Islet precursor cell (in vitro differentiated cells): Measurements from ENCODE around the gene ELAVL4.

Experiments
- DNase-seq: peaks from one replicate; pipeline ENCODE4 v3.0.0-alpha.2; 2018

The ELAVL4 gene

GRCh38 chr1:50108497-50109059 lies at the start of gene ELAVL4:
Gene ELAVL4 (plus strand): TSS chr1:50108920. CDS start chr1:50109190, 270 bp downstream.
- DNase-seq = no peak

GRCh38 chr1:50060279-50060678 lies 48.4 kb upstream of the ELAVL4 start:
- no peak for DNase-seq

GRCh38 chr1:50066806-50067205 lies 41.9 kb upstream of the ELAVL4 start:
- DNase-seq = no peak

- DNase-seq = no peak
Measured at GRCh38 chr1:50074931-50075330, 33.8 kb upstream of the ELAVL4 start.

GRCh38 chr1:50077273-50077672 lies 31.4 kb upstream of the ELAVL4 start:
- no peak for DNase-seq

GRCh38 chr1:50080904-50081586 lies 27.7 kb upstream of the ELAVL4 start:
- DNase-seq = no peak

- DNase-seq = no peak
Measured at GRCh38 chr1:50084389-50084788, 24.3 kb upstream of the ELAVL4 start.

- no peak for DNase-seq
Measured at GRCh38 chr1:50091068-50091467, 17.7 kb upstream of the ELAVL4 start.

GRCh38 chr1:50095716-50096115 lies 13.0 kb upstream of the ELAVL4 start:
- DNase-seq = no peak

GRCh38 chr1:50097021-50097679 lies 11.6 kb upstream of the ELAVL4 start:
- DNase-seq = no peak

- DNase-seq = no peak
Measured at GRCh38 chr1:50097791-50098190, 10.9 kb upstream of the ELAVL4 start.

GRCh38 chr1:50098591-50099021 lies 10.1 kb upstream of the ELAVL4 start:
- no peak for DNase-seq

- no peak for DNase-seq
Measured at GRCh38 chr1:50099654-50100053, 9.1 kb upstream of the ELAVL4 start.

- DNase-seq = no peak
Measured at GRCh38 chr1:50103615-50104081, 5.1 kb upstream of the ELAVL4 start.

- no peak for DNase-seq
Measured at GRCh38 chr1:50105433-50105832, 3.3 kb upstream of the ELAVL4 start.

- DNase-seq = no peak
Measured at GRCh38 chr1:50106095-50106761, 2.5 kb upstream of the ELAVL4 start.

- no peak for DNase-seq
Measured at GRCh38 chr1:50109116-50109515, 396 bp downstream of the ELAVL4 start.

GRCh38 chr1:50109647-50110075 lies 941 bp downstream of the ELAVL4 start:
- no peak for DNase-seq

- DNase-seq = no peak
Measured at GRCh38 chr1:50110151-50110550, 1.4 kb downstream of the ELAVL4 start.

- DNase-seq = no peak
Measured at GRCh38 chr1:50110656-50111055, 1.9 kb downstream of the ELAVL4 start.

- DNase-seq = no peak
Measured at GRCh38 chr1:50111503-50111902, 2.8 kb downstream of the ELAVL4 start.

GRCh38 chr1:50112193-50112592 lies 3.5 kb downstream of the ELAVL4 start:
- no peak for DNase-seq

- no peak for DNase-seq
Measured at GRCh38 chr1:50123071-50123470, 14.4 kb downstream of the ELAVL4 start.
